Bronchial epithelial cell (primary cell): ENCODE results near the gene GOT1. TPM values are rescaled to one million over a fixed set of nuclear protein-coding genes. Genes with fewer than 3 reads are reported as not detected.
A peak's percentile ranks its signal among the peaks of the same experiment; 100 is the strongest.

Source experiments
- DNase-seq: peaks from one replicate; pipeline ENCODE4 v3.0.0-alpha.2; 2010; ENCODE audit warnings: low read depth
- FAIRE-seq: peaks from 2 replicates; lab custom pipeline; 2011; peaks lifted over from hg19 to GRCh38; lab: Jason Lieb, UNC
- H3K27me3 ChIP-seq: 2 replicates; pipeline ENCODE4 v1.5.1; 2011; ENCODE audit warnings: low read length; ENCODE audit not compliant: control insufficient read depth, insufficient read depth
- H3K36me3 ChIP-seq: 2 replicates; pipeline ENCODE4 v1.5.1; 2011; ENCODE audit warnings: low read length; ENCODE audit not compliant: control insufficient read depth, insufficient read depth
- H3K4me3 ChIP-seq: 2 replicates; pipeline ENCODE4 v1.5.1; 2011; ENCODE audit warnings: mild to moderate bottlenecking, low read depth, low read length, control low read depth
- CTCF ChIP-seq: IDR thresholded peaks from 2 replicates; pipeline ENCODE4 v1.5.1; 2011; ENCODE audit warnings: mild to moderate bottlenecking, moderate library complexity, low read length, control low read depth, inconsistent platforms; ENCODE audit not compliant: insufficient read depth, severe bottlenecking
- total RNA-seq: library from RNA; depleted of rRNA; stranded (reverse); fragments of >200 nt; gene quantifications from 2 replicates; pipeline ENCODE4 v1.2.1, GENCODE V29; 2014

GOT1 gene
- total RNA-seq, 1 donor from 2014 or later = 67.9 TPM

- TF ChIP-seq CTCF = no peak
- no peak for FAIRE-seq
- no peak for DNase-seq
- H3K4me3 ChIP-seq = no peak overlapping the region
- no peaks in the 10 kb centered on the region for H3K27me3 ChIP-seq
- peaks cover 4% of the 10 kb centered on the region for H3K36me3 ChIP-seq
Observed at GRCh38 chr10:99432047-99432446, 1.6 kb upstream of the GOT1 start.

- FAIRE-seq = no peak
- TF ChIP-seq CTCF = no peak
- Histone ChIP-seq H3K36me3 (peaks cover 4% of the 10 kb centered on the region), H3K27me3 (no peaks in the 10 kb centered on the region), H3K4me3 (peak overlapping the region; percentile 98)
- peak; percentile 40 for DNase-seq
Observed at GRCh38 chr10:99431190-99431760, 851 bp upstream of the GOT1 start.

DNA sequence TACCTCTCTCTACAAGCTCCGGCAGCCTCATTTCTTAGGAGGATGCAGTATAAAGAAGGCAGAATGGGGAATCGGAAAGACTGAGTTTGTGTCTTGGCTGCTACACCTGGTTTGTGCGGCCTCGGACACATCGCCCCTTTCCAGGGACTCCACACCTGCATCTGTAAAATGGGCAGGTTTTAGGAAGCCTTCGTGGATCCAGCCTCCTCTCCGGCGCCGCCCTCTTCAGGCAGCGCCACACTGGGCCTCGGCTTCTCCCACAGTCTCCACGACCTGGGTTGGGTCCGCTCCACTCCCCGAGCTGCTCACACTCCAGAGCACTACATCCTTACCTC, 341 bp downstream of the GOT1 start:
- Histone ChIP-seq H3K27me3 (no peaks in the 10 kb centered on the region), H3K4me3 (peak overlapping the region; percentile 98), H3K36me3 (peaks cover 7% of the 10 kb centered on the region)
- TF ChIP-seq CTCF = no peak
- FAIRE-seq (no peak), DNase-seq (no peak)

- peaks cover 8% of the 10 kb centered on the region for H3K36me3 ChIP-seq
- no peak for DNase-seq
- H3K4me3 ChIP-seq = peak overlapping the region; percentile 98
- no peaks in the 10 kb centered on the region for H3K27me3 ChIP-seq
- no peak for TF ChIP-seq CTCF
- FAIRE-seq = no peak
Observed at GRCh38 chr10:99429517-99430095, 818 bp downstream of the GOT1 start.

DNA sequence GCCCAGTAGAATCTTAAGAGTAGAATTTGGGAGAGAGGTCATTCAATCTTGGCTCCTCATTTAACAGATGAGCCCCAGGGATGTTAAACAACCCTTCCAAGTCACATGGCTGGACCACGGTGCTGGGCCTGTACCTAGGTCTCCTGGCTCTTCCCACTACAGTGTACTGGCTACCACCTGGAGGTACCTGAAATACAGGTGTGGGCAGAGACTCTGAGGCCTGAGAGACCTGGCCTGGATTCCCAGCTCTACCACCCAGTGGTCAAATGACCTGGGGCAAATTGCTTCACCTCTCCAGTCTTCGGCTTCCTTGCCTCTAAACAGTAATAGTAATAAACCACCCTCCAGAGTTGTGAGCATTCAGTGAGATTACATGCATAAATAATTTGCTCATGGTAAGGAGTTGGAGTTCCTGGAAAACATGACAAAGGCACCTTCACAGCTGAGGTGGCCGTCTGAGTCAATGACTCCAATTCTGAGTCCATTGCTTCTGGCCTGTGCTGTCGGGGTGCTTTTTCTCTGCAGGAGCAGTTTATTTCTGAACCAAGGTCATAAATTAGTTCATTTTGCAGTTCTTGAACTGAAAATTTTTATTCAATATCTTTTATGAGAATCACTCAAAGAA, 2.7 kb downstream of the GOT1 start:
- no peak for TF ChIP-seq CTCF
- Histone ChIP-seq H3K36me3 (peaks cover 6% of the 10 kb centered on the region), H3K4me3 (no peak overlapping the region), H3K27me3 (no peaks in the 10 kb centered on the region)
- no peak for FAIRE-seq
- DNase-seq = no peak

DNA sequence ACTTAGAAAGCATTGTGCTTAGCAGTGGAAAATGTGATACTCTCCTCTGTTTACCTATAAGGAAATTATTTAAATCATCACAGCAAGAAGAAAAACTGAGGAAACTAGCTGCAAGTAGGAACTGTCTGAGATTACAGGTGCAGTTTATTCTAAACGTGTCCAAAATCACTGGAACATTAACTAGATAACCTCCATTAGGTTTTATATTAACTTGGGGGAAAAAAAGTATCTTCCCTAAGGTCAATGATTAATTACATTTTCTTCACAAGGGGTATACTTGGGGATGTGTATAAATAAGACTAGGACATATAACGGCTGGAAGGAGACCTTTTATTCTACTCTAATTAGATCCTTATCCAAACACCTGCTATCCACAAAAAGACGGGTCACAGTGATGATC, 3.7 kb downstream of the GOT1 start:
- FAIRE-seq = no peak
- no peak for TF ChIP-seq CTCF
- no peaks in the 10 kb centered on the region for H3K27me3 ChIP-seq
- H3K36me3 ChIP-seq = peaks cover 6% of the 10 kb centered on the region
- no peak overlapping the region for H3K4me3 ChIP-seq
- no peak for DNase-seq
